ENCODE results near the gene KCNMA1.

Gene KCNMA1

DNA sequence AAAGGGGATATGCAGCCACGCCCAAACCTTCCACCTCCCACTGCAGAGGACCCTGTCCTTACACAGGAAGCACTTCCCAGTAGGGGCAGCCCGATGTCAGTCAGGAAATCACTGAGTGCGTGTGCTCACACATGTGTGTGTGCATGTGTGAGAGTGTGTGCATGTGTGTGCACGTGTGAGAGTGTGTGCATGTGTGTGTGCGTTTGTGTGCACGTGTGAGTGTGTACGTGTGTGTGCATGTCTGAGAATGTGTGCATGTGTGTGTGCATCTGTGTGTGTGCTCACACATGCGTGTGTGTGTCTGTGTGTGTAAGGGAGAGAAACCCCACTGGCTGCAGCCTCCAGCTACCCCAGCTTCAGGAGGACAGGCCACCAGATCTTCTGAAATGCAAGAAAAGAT, 229.3 kb downstream of the KCNMA1 start:
- TF ChIP-seq, protein P1, sequence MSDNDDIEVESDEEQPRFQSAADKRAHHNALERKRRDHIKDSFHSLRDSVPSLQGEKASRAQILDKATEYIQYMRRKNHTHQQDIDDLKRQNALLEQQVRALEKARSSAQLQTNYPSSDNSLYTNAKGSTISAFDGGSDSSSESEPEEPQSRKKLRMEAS (IDR thresholded peaks at IDR 0.05; ENCODE audit: low read depth, low read length), result no peak
- TF ChIP-seq POLR2A (IDR thresholded peaks at IDR 0.05; ENCODE audit: extremely low read depth, insufficient read length) (no peak), MYC (IDR thresholded peaks at IDR 0.05; ENCODE audit: low read depth, low read length) (no peak)
- TF ChIP-seq, protein P2, sequence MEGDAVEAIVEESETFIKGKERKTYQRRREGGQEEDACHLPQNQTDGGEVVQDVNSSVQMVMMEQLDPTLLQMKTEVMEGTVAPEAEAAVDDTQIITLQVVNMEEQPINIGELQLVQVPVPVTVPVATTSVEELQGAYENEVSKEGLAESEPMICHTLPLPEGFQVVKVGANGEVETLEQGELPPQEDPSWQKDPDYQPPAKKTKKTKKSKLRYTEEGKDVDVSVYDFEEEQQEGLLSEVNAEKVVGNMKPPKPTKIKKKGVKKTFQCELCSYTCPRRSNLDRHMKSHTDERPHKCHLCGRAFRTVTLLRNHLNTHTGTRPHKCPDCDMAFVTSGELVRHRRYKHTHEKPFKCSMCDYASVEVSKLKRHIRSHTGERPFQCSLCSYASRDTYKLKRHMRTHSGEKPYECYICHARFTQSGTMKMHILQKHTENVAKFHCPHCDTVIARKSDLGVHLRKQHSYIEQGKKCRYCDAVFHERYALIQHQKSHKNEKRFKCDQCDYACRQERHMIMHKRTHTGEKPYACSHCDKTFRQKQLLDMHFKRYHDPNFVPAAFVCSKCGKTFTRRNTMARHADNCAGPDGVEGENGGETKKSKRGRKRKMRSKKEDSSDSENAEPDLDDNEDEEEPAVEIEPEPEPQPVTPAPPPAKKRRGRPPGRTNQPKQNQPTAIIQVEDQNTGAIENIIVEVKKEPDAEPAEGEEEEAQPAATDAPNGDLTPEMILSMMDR (IDR thresholded peaks at IDR 0.05; ENCODE audit: low read depth, low read length), result no peak
- no peak for DNase-seq (ENCODE audit: low read depth)
- H3K4me3 ChIP-seq (ENCODE audit: low read depth, low read length), result no peak overlapping the region

DNA sequence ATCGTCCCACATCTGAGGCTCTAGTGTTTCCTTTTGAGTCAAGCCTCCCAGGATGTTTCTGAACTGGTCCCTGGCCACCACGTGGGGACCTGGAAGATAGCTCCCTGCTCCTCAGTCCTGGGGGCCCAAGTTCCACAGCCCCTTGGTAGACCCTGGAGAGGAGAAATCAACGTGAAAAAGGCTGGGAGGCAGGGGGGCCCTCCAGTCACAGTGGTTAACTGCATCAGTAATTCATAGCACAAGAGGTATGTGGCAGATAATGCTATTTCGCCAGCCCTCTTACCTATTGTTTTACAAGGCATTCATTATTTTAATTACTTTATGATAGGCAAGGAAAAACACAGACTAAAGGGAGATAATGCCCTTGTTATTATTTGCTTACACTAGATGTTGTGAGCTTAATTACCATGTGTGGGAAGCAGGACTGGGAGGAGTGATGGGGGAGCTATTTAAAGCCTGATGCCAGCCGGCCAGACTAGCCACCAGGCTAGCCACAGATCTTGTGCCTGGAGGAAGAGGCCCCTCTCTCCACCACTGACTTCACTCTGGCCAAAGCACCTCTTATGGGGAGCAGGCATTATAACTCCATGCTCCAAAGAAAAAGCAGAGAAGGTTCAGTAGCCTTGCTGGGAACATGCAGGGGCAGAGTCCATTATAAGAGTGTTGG, 230.7 kb downstream of the KCNMA1 start:
- no peak for DNase-seq (ENCODE audit: low read depth)
- TF ChIP-seq, protein P1 (IDR thresholded peaks at IDR 0.05; ENCODE audit: low read depth, low read length), result no peak
- TF ChIP-seq MYC (IDR thresholded peaks at IDR 0.05; ENCODE audit: low read depth, low read length) (no peak), POLR2A (IDR thresholded peaks at IDR 0.05; ENCODE audit: extremely low read depth, insufficient read length) (no peak)
- TF ChIP-seq, protein P2 (IDR thresholded peaks at IDR 0.05; ENCODE audit: low read depth, low read length), result no peak
- H3K4me3 ChIP-seq (ENCODE audit: low read depth, low read length), result no peak overlapping the region

DNA sequence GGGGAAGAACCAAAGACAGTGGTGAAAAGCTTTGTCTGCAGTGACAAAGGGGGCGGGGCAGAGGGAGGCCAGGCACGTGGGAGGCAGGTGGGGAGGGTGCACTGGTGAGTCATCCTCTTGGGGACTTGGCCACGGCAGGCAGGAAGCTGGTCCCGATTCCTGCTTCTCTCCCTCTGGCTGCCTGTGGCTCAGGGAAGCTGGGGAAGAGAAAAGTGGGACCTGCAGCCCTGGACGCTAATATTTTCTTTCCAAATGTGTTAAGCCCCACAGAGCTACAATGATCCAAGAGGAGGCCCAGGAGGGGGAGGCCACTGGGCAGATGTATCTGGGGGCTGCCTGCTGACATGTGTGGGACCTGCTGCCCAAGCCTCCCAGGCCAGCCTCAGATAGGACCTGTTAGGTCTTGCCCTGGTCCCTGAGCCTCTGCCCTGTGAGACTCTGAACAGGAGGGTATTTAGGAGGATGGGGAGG, 231.8 kb downstream of the KCNMA1 start:
- TF ChIP-seq, protein P2 (IDR thresholded peaks at IDR 0.05; ENCODE audit: low read depth, low read length), result no peak
- no peak for TF ChIP-seq POLR2A (IDR thresholded peaks at IDR 0.05; ENCODE audit: extremely low read depth, insufficient read length)
- TF ChIP-seq, protein P1 (IDR thresholded peaks at IDR 0.05; ENCODE audit: low read depth, low read length), result peak; percentile 84
- peak; percentile 80 for DNase-seq (ENCODE audit: low read depth)

DNA sequence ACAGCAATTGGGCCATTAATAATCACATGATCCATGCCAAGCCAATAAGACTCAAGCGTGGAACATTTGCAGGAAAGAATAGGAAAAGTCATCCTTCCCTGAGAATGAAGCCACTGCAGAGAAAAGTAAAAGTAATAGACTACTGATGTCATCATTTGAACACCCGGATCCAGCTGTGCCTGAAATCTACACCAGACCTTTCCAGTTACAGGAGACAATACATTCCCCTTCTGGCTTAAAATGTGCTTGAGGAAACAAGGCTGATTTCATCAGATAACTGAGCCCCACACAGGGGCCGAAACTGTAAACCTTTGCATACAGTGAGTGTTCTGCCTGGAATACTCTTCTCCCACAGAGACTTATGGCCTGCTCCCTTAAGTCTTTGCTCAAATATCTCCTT, 232.8 kb downstream of the KCNMA1 start:
- no peak overlapping the region for H3K4me3 ChIP-seq (ENCODE audit: low read depth, low read length)
- TF ChIP-seq, protein P1 (IDR thresholded peaks at IDR 0.05; ENCODE audit: low read depth, low read length), result no peak
- TF ChIP-seq POLR2A (IDR thresholded peaks at IDR 0.05; ENCODE audit: extremely low read depth, insufficient read length) (no peak), MYC (IDR thresholded peaks at IDR 0.05; ENCODE audit: low read depth, low read length) (no peak)
- TF ChIP-seq, protein P2 (IDR thresholded peaks at IDR 0.05; ENCODE audit: low read depth, low read length), result no peak
- no peak for DNase-seq (ENCODE audit: low read depth)

More for the DNA sequence above, 231.8 kb downstream of the KCNMA1 start:
- no peak overlapping the region for H3K4me3 ChIP-seq (ENCODE audit: low read depth, low read length)

DNA sequence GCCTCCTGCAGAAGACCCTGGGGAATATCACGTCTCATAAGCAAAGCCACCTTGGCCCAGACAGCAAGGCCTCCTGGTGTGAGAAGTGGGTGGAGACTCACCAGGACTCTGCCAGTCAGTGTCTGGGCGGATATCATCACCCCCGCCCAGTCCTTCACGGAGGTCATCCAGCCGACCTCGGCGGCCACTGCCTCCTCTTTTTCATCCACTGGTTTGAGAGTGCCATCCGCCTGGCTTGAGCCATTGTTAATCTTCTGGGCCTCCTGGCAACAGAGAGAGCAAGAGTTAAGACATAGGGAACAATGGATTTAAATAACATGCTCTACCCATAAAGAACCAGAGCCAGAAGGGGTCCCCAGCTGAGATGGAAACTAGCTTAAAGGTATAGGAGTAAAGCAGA, 233.8 kb downstream of the KCNMA1 start:
- peak; percentile 17 for DNase-seq (ENCODE audit: low read depth)
- TF ChIP-seq MYC (IDR thresholded peaks at IDR 0.05; ENCODE audit: low read depth, low read length), result no peak
- no peak for TF ChIP-seq POLR2A (IDR thresholded peaks at IDR 0.05; ENCODE audit: extremely low read depth, insufficient read length)
- TF ChIP-seq, protein P1 (IDR thresholded peaks at IDR 0.05; ENCODE audit: low read depth, low read length), result no peak
- TF ChIP-seq, protein P2 (IDR thresholded peaks at IDR 0.05; ENCODE audit: low read depth, low read length), result no peak
- no peak overlapping the region for H3K4me3 ChIP-seq (ENCODE audit: low read depth, low read length)

Measured in NB4 (cell line).